HCT116 (cell line): ENCODE results near the gene MAPK4. TPM values are rescaled to one million over a fixed set of nuclear protein-coding genes. Genes with fewer than 3 reads are reported as not detected.

Experiments
- ATAC-seq: fragments of 200-7000 bp; cut with Tn5 transposase; 2 replicates; pipeline ENCODE4 v1.9.1; 2020; ENCODE audit warnings: mild to moderate bottlenecking, moderate library complexity
- BruUV-seq: library from RNA; stranded (reverse); fragments of 400-500 nt; replicated peaks from 2 replicates; lab custom pipeline; 2021; lab: Mats Ljungman, UMichigan
- CTCF ChIA-PET: fragments of 300-600 bp; sonication (Branson Sonifier 250); formaldehyde crosslinking; loops from one replicate; lab custom pipeline; 2021; ENCODE audit warnings: antibody characterized with exemption; lab: Charles Lee
- POLR2A ChIA-PET: fragments of 300-600, 350-600 bp; sonication (Branson Sonifier 250); formaldehyde crosslinking; loops from one replicate; lab custom pipeline; 2021; ENCODE audit warnings: antibody characterized with exemption; lab: Charles Lee
- RAD21 ChIA-PET, 2 experiments: fragments of 300-600 bp; sonication (Branson Sonifier 250); formaldehyde crosslinking; loops; one replicate each; lab custom pipeline; 2023; ENCODE audit warnings: low total read pairs in 2 of 2; ENCODE audit not compliant: uncharacterized antibody in 2 of 2, unreplicated experiment in 2 of 2, low non-redundant PET in 1 of 2; lab: Charles Lee
- DNase-seq: peaks from one replicate; pipeline ENCODE4 v3.0.0-alpha.2; 2010; ENCODE audit warnings: low read depth, low spot score
- H2AFZ ChIP-seq: fragments of 200-600 bp; shearing (Covaris generic), sonication (generic); 2 replicates; pipeline ENCODE4 v1.6.1; 2017; ENCODE audit warnings: low read depth, mixed run types, mixed read lengths, antibody characterized with exemption, low read length; ENCODE audit not compliant: poor library complexity, severe bottlenecking
- H3K27ac ChIP-seq: 2 replicates; pipeline ENCODE4 v1.5.1; 2012; ENCODE audit warnings: low read depth, low read length
- H3K27me3 ChIP-seq: fragments of 200-600 bp; sonication (generic); 2 replicates; pipeline ENCODE4 v1.6.1; 2016; ENCODE audit warnings: mixed run types, low read length, mixed read lengths; ENCODE audit not compliant: insufficient read depth
- H3K36me3 ChIP-seq, 2 experiments: fragments of 200-500 bp in 1 of 2; fragments of 200-600 bp in 1 of 2; sonication (Bioruptor generic) in 1 of 2; sonication (generic) in 1 of 2; 2 replicates each; pipeline versions ENCODE4 v1.5.1 to v1.6.1; 2014 to 2016; ENCODE audit warnings: low read length in 2 of 2, inconsistent platforms in 1 of 2, mixed read lengths in 1 of 2, mixed run types in 1 of 2; ENCODE audit not compliant: insufficient read depth in 2 of 2, control insufficient read depth in 1 of 2
- H3K4me1 ChIP-seq, 2 experiments: fragments of 200-600 bp in 1 of 2; sonication (generic) in 1 of 2; 2 replicates each; pipeline versions ENCODE4 v1.5.1 to v1.6.1; 2012 to 2017; ENCODE audit warnings: low read length in 2 of 2, inconsistent platforms in 1 of 2, mild to moderate bottlenecking in 1 of 2, mixed read lengths in 1 of 2, mixed run types in 1 of 2, moderate library complexity in 1 of 2; ENCODE audit not compliant: insufficient read depth in 2 of 2, control insufficient read depth in 1 of 2
- H3K4me2 ChIP-seq: fragments of 200-600 bp; sonication (generic); 2 replicates; pipeline ENCODE4 v1.6.1; 2017; ENCODE audit warnings: mixed run types, low read length, mixed read lengths
- H3K4me3 ChIP-seq, 2 experiments: fragments of 200-600 bp in 1 of 2; sonication (generic) in 1 of 2; replicated peaks in 1 of 2; 2 replicates each; pipeline ENCODE4 v1.5.1; 2011 to 2016; ENCODE audit warnings: low read length in 2 of 2, control low read depth in 1 of 2, low read depth in 1 of 2, mild to moderate bottlenecking in 1 of 2, mixed read lengths in 1 of 2, mixed run types in 1 of 2
- H3K79me2 ChIP-seq: fragments of 200-600 bp; sonication (generic); 2 replicates; pipeline ENCODE4 v1.6.1; 2017; ENCODE audit warnings: mild to moderate bottlenecking, mixed run types, low read length, moderate library complexity, mixed read lengths; ENCODE audit not compliant: insufficient read depth
- H3K9ac ChIP-seq: fragments of 200-600 bp; sonication (generic); 2 replicates; pipeline ENCODE4 v1.6.1; 2016; ENCODE audit warnings: low read length, mixed read lengths
- H3K9me2 ChIP-seq: fragments of 200-600 bp; sonication (generic), shearing (Covaris generic); 2 replicates; pipeline ENCODE4 v1.6.1; 2017; ENCODE audit warnings: mixed run types, mild to moderate bottlenecking, moderate library complexity; ENCODE audit not compliant: insufficient read depth
- H3K9me3 ChIP-seq, 2 experiments: fragments of 200-500 bp in 1 of 2; fragments of 200-600 bp in 1 of 2; sonication (Bioruptor generic) in 1 of 2; sonication (generic) in 1 of 2; 2 replicates each; pipeline ENCODE4 v1.6.1; 2014 to 2017; ENCODE audit warnings: low read length in 2 of 2, mixed read lengths in 2 of 2, inconsistent platforms in 1 of 2, low read depth in 1 of 2, mild to moderate bottlenecking in 1 of 2, mixed run types in 1 of 2, moderate library complexity in 1 of 2; ENCODE audit not compliant: control insufficient read depth in 1 of 2, insufficient read depth in 1 of 2
- H4K20me1 ChIP-seq: fragments of 200-600 bp; sonication (generic), shearing (Covaris generic); 2 replicates; pipeline ENCODE4 v1.6.1; 2017; ENCODE audit warnings: mixed run types, mild to moderate bottlenecking, moderate library complexity; ENCODE audit not compliant: insufficient read depth
- CBX3 ChIP-seq: IDR thresholded peaks from 2 replicates; pipeline ENCODE4 v1.6.1; 2012; ENCODE audit warnings: low read depth
- EGR1 ChIP-seq: IDR thresholded peaks from 2 replicates; pipeline ENCODE4 v1.6.1; 2012; ENCODE audit warnings: low read depth
- ELF1 ChIP-seq: IDR thresholded peaks from 2 replicates; pipeline ENCODE4 v1.6.1; 2012; ENCODE audit warnings: low read depth, borderline replicate concordance
- FOSL1 ChIP-seq: IDR thresholded peaks from 2 replicates; pipeline ENCODE4 v1.6.1; 2012; ENCODE audit warnings: low read depth
- JUND ChIP-seq: IDR thresholded peaks from 2 replicates; pipeline ENCODE4 v1.6.1; 2012
- POLR2A ChIP-seq: IDR thresholded peaks from 2 replicates; pipeline ENCODE4 v1.7.0; 2011; ENCODE audit warnings: borderline replicate concordance; ENCODE audit not compliant: insufficient read depth, insufficient read length; ENCODE audit errors: extremely low read depth
- POLR2AphosphoS5 ChIP-seq: IDR thresholded peaks from 2 replicates; pipeline ENCODE4 v1.6.1; 2011; ENCODE audit warnings: mild to moderate bottlenecking, low read depth, low read length, moderate library complexity
- SIN3A ChIP-seq: IDR thresholded peaks from 2 replicates; pipeline ENCODE4 v1.6.1; 2012; ENCODE audit warnings: low read depth
- YY1 ChIP-seq: IDR thresholded peaks from 2 replicates; pipeline ENCODE4 v1.6.1; 2011; ENCODE audit warnings: low read length, low read depth, moderate library complexity, mild to moderate bottlenecking; ENCODE audit not compliant: insufficient replicate concordance; ENCODE audit errors: extremely low read depth
- intact Hi-C: fragments of 100-400 bp; cut with micrococcal nuclease; formaldehyde crosslinking; loops from 2 replicates; pipeline ENCODE4 v1.10.0; 2022
- total RNA-seq: library from RNA; stranded (reverse); gene quantifications from one replicate; pipeline ENCODE4 v1.2.1, GENCODE V29; 2021; ENCODE audit not compliant: unreplicated experiment
- TF ChIP-seq, protein P1 (sequence below): IDR thresholded peaks from 2 replicates; pipeline ENCODE4 v1.6.1; 2012; ENCODE audit warnings: low read depth

Gene MAPK4
- total RNA-seq, 1 experiment from 2014 or later = 0.89 TPM

DNA sequence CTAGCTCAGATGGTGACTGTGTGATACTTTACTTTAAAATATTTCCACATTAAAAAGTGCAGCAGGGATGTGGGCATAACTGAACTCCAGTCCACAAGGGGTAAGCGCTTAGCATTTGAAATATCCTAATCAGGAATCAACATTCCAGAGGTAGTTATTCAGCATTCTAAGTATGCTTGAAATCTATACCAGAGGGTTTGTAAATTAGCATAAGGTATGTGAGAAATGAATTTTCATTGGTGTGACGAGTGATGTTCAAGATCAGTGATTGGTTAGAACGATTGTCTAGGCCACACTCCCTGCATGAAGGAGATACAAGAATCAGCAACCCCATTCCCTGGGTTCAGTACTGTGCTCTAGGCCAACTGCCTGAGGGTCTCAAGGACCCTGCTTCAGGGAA, 42.6 kb downstream of the MAPK4 start:
- Histone ChIP-seq H3K36me3 (no peaks in the 10 kb centered on the region), H3K9me2 (no peaks in the 10 kb centered on the region), H3K4me3 (no peak overlapping the region), H3K27me3 (peaks cover 16% of the 10 kb centered on the region; the same call in 1 of the 2 replicates), H3K79me2 (no peaks in the 10 kb centered on the region), H3K4me2 (no peak overlapping the region), H3K9ac (no peak overlapping the region), H2AFZ (no peak overlapping the region), H3K27ac (no peak overlapping the region), H3K9me3 (no peaks in the 10 kb centered on the region), H4K20me1 (no peaks in the 10 kb centered on the region), H3K4me1 (no peaks in the 10 kb centered on the region)
- RAD21 ChIA-PET = no interaction called here
- DNase-seq (no peak), ATAC-seq (no peak)
- CTCF ChIA-PET = no interaction called here
- BruUV-seq = no TSS peak
- POLR2A ChIA-PET = no interaction called here
- TF ChIP-seq, protein P1, sequence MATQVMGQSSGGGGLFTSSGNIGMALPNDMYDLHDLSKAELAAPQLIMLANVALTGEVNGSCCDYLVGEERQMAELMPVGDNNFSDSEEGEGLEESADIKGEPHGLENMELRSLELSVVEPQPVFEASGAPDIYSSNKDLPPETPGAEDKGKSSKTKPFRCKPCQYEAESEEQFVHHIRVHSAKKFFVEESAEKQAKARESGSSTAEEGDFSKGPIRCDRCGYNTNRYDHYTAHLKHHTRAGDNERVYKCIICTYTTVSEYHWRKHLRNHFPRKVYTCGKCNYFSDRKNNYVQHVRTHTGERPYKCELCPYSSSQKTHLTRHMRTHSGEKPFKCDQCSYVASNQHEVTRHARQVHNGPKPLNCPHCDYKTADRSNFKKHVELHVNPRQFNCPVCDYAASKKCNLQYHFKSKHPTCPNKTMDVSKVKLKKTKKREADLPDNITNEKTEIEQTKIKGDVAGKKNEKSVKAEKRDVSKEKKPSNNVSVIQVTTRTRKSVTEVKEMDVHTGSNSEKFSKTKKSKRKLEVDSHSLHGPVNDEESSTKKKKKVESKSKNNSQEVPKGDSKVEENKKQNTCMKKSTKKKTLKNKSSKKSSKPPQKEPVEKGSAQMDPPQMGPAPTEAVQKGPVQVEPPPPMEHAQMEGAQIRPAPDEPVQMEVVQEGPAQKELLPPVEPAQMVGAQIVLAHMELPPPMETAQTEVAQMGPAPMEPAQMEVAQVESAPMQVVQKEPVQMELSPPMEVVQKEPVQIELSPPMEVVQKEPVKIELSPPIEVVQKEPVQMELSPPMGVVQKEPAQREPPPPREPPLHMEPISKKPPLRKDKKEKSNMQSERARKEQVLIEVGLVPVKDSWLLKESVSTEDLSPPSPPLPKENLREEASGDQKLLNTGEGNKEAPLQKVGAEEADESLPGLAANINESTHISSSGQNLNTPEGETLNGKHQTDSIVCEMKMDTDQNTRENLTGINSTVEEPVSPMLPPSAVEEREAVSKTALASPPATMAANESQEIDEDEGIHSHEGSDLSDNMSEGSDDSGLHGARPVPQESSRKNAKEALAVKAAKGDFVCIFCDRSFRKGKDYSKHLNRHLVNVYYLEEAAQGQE = no peak
- intact Hi-C loops = no loop called here

DNA sequence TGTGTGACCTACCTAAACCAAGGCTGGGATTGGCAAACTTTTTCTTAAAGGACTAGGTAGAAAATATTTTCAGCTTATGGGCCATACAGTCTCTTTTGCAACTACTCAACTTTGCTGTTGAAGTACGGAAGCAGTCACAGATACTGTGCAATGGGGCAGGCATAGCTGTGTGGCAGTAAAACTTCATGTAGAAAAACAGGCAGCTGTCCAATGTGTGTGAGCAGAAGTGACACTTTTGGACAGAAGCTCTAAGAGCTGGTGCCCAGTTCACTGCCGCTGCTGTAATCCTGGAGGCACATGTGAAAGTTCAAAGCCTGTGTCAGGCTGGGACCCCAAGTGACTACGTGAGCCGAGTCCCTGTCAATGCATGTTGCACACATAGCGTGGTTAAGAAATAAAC, 46.7 kb downstream of the MAPK4 start:
- BruUV-seq = no TSS peak
- no peak overlapping the region for H2AFZ ChIP-seq
- POLR2A ChIA-PET = no interaction called here
- no peak overlapping the region for H3K9ac ChIP-seq
- DNase-seq = no peak
- no peaks in the 10 kb centered on the region for H3K79me2 ChIP-seq
- CTCF ChIA-PET = no interaction called here
- H3K36me3 ChIP-seq = no peaks in the 10 kb centered on the region
- H3K9me3 ChIP-seq = no peaks in the 10 kb centered on the region
- H3K4me2 ChIP-seq = no peak overlapping the region
- peaks cover 3% of the 10 kb centered on the region; the same call in 1 of the 2 replicates for H3K27me3 ChIP-seq
- H4K20me1 ChIP-seq = no peaks in the 10 kb centered on the region
- intact Hi-C loops = no loop called here
- RAD21 ChIA-PET = no interaction called here
- no peaks in the 10 kb centered on the region for H3K9me2 ChIP-seq
- no peak overlapping the region for H3K27ac ChIP-seq
- TF ChIP-seq POLR2AphosphoS5 = no peak
- TF ChIP-seq, protein P1 = no peak
- TF ChIP-seq JUND = no peak
- no peak for TF ChIP-seq FOSL1
- no peak for TF ChIP-seq YY1
- no peak for TF ChIP-seq CBX3
- no peak for TF ChIP-seq SIN3A
- no peak for TF ChIP-seq ELF1
- TF ChIP-seq POLR2A = no peak
- TF ChIP-seq EGR1 = no peak
- no peak for ATAC-seq
- no peaks in the 10 kb centered on the region for H3K4me1 ChIP-seq
- no peak overlapping the region for H3K4me3 ChIP-seq
